AG09319 (cell line): ENCODE results near the gene GAP43.

Experiments
- DNase-seq: peaks from one replicate; pipeline ENCODE4 v3.0.0-alpha.2; 2010; ENCODE audit warnings: low read depth; ENCODE audit errors: extremely low read depth
- TF ChIP-seq, protein P1 (sequence below): IDR thresholded peaks from 2 replicates; pipeline ENCODE4 v1.5.1; 2011; ENCODE audit warnings: low read depth, mild to moderate bottlenecking, inconsistent platforms, low read length, moderate library complexity

GAP43 gene

DNA sequence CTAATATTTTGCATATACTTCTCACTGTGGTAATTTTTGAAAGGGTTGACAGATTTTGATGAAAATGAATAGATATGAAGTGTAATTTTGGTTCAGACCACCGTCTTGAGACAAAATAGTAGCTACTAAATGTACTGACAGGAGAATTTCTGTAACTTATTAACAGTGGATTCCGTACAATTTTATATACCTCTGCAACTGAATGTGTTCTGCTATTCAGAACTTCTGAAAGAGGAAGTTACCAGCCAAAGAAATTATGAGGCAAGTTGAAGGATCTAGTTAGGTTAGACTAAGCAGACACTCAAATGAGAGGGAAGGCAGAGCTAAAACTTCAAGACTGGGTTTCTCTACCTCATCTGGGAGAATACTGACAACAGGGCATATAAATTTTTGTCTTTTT, 29.4 kb downstream of the GAP43 start:
- no peak for DNase-seq
- TF ChIP-seq, protein P1, sequence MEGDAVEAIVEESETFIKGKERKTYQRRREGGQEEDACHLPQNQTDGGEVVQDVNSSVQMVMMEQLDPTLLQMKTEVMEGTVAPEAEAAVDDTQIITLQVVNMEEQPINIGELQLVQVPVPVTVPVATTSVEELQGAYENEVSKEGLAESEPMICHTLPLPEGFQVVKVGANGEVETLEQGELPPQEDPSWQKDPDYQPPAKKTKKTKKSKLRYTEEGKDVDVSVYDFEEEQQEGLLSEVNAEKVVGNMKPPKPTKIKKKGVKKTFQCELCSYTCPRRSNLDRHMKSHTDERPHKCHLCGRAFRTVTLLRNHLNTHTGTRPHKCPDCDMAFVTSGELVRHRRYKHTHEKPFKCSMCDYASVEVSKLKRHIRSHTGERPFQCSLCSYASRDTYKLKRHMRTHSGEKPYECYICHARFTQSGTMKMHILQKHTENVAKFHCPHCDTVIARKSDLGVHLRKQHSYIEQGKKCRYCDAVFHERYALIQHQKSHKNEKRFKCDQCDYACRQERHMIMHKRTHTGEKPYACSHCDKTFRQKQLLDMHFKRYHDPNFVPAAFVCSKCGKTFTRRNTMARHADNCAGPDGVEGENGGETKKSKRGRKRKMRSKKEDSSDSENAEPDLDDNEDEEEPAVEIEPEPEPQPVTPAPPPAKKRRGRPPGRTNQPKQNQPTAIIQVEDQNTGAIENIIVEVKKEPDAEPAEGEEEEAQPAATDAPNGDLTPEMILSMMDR, result no peak

GRCh38 chr3:115655761-115656282, 32.5 kb downstream of the GAP43 start:
- no peak for DNase-seq
- TF ChIP-seq, protein P1, result no peak

GRCh38 chr3:115657168-115657567, 33.9 kb downstream of the GAP43 start:
- TF ChIP-seq, protein P1, result no peak
- no peak for DNase-seq

- DNase-seq, result no peak
- TF ChIP-seq, protein P1, result no peak
These were observed 34.7 kb downstream of the GAP43 start for GRCh38 chr3:115658032-115658336.

DNA sequence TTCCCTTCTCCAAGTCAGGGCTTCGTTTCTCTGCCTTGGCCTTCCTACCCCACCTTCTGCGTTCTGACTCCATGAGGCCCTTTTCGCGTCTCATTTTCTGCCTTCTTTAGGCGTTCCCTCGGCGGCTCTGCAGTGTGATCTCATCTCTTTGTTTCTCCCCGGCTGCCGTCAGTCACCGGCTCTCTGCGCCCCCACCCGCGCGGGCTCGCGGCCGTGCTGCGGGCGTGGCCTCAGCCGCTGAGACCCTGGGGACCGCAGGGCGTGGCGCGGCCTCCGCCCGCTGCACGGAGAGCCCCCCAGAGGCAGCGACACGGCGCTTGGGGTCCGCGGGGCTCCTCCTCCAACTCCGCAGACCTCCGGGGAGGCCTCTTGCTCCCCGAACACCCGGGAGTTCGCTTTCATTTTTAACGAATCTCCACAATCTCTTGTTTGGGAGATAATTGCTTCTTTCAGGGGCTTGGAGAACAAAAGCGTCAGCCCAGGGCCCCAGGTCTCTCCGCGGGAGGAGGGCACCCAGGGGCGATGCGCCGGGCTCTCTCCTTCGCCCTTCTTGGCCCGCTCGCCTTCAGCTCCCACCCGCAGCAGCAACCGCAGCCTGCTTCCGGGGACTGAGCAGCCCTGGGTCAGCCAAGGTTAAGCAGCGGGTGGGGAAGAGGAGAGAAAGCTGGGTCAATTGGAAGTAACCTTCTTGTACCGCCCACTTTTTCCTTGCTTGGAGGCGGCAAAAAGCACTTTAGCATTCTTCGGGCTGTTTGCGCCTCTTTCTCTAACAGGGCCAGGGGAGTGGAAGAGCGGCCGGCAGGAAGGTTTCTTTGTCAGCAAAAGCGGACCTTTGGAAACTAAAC, 35.2 kb downstream of the GAP43 start:
- DNase-seq, result peak; percentile 55
- TF ChIP-seq, protein P1, result no peak; the same call in 1 of the 2 replicates

DNA sequence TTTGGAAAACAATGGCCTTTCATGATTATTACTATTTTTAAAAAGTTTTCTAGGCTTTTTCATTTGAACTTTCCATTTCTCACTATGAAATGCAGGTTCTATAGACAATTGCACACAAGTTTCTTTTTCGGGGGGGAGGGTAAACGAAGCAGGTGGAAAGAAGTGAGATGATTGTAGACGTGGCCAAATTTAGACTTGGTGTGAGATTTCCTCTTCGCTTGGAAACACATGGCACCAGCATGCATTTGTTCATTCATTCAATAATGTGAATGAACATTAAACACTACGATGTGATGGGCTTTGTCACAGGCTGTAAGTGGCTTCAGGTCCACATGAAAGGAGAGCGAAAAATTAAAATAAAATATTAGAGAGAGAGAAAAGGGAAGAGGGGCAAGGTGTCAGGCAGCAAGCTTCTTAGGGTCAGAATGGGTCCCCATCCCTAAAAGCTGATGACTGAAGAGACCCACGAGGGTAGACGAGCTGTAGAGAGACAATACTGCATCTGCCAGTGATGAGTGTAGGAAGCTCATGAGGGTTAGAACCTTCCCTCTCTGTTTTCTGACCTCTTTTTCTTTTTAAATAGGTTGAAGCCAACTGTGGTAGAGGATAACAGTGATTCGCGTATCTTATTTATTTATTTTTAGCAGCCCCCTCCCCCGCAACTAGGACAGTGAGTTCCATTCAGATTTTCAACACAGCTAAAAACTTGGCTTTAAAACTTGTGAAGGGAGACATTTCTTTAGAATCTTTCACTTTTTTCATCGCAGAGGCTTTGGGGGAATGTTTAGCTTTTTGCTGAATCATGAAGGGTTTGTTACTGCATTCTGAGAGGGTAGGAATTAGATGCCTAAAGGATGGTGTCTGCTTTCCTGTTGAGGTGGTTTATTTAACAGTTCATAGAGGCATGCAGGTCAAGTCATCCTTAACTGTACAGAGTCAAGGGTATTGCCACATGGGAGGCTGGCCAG, 36.2 kb downstream of the GAP43 start:
- TF ChIP-seq, protein P1, result no peak
- DNase-seq, result no peak
